Esophagus muscularis mucosa (tissue), 4 donors: ENCODE measurements around the gene ADGRA3. TPM values are rescaled to one million over a fixed set of nuclear protein-coding genes. Genes with fewer than 3 reads are reported as not detected.

Experiments
- DNase-seq: peaks from one replicate; pipeline ENCODE4 v3.0.0-alpha.2; 2017; ENCODE audit errors: extremely low spot score
- H3K27ac ChIP-seq, 4 donors: fragments of 200-600 bp; sonication (generic); replicated peaks in 1 of 4; 1 replicate in 3 of 4; 2 replicates in 1 of 4; pipeline ENCODE4 v1.5.1; 2016 to 2019; ENCODE audit warnings: mild to moderate bottlenecking in 1 of 4
- H3K27me3 ChIP-seq, 4 donors: fragments of 200-600 bp; sonication (generic); one replicate each; pipeline versions ENCODE4 v1.5.1 to v1.6.0; 2016 to 2019
- H3K36me3 ChIP-seq, 4 donors: fragments of 200-600 bp; sonication (generic); one replicate each; pipeline ENCODE4 v1.5.1; 2016 to 2019
- H3K4me1 ChIP-seq, 4 donors: fragments of 200-600 bp; sonication (generic); one replicate each; pipeline ENCODE4 v1.5.1; 2016 to 2019
- H3K4me3 ChIP-seq, 4 donors: fragments of 200-600 bp; sonication (generic); 1 replicate in 2 of 4; 2 replicates in 2 of 4; pipeline ENCODE4 v1.5.1; 2016 to 2019; ENCODE audit warnings: mild to moderate bottlenecking in 4 of 4, moderate library complexity in 1 of 4
- H3K9me3 ChIP-seq, 4 donors: fragments of 200-600 bp; sonication (generic); 1 replicate in 3 of 4; 2 replicates in 1 of 4; pipeline ENCODE4 v1.5.1; 2016 to 2019
- EP300 ChIP-seq: sonication (generic); formaldehyde crosslinking; IDR thresholded peaks from one replicate; pipeline ENCODE4 v1.6.1; 2017; ENCODE audit warnings: antibody characterized with exemption
- POLR2A ChIP-seq: fragments of 450-650 bp; IDR thresholded peaks from one replicate; pipeline ENCODE4 v1.6.1; 2017; ENCODE audit warnings: antibody characterized with exemption, moderate library complexity, mild to moderate bottlenecking, low read depth
- POLR2AphosphoS5 ChIP-seq, 2 donors: sonication (generic); formaldehyde crosslinking; IDR thresholded peaks; one replicate each; pipeline ENCODE4 v1.6.1; 2017; ENCODE audit warnings: antibody characterized with exemption in 2 of 2
- WGBS: methylation state at CpG from one replicate; pipeline ENCODE4 v1.1.5; 2018; 5-methylcytosine and 5-hydroxymethylcytosine counted together
- intact Hi-C: fragments of 100-400 bp; cut with DNase I; formaldehyde crosslinking; loops from one replicate; pipeline ENCODE4 v1.15.1; 2023
- total RNA-seq, 4 donors: library from RNA; depleted of rRNA; stranded (reverse); fragments of >200 nt; gene quantifications; one replicate each; pipeline versions ENCODE4 v1.1.0 to v1.2.1, GENCODE V29; 2016
- TF ChIP-seq, protein P1 (sequence below), 3 experiments: fragments of 200-600 bp in 2 of 3; fragments of 450-650 bp in 1 of 3; sonication (generic) in 2 of 3; IDR thresholded peaks; one replicate each; pipeline ENCODE4 v1.5.1; 2017 to 2019; ENCODE audit warnings: antibody characterized with exemption in 3 of 3, mild to moderate bottlenecking in 2 of 3, moderate library complexity in 1 of 3

The ADGRA3 gene
- total RNA-seq, 4 donors from 2014 or later = 24.9 to 41.0 (median 35.3) TPM

- H3K4me1 ChIP-seq = no peaks in the 10 kb centered on the region
- TF ChIP-seq POLR2AphosphoS5 (IDR thresholded peaks at IDR 0.05) (no peak), EP300 (no peak), POLR2A (no peak)
- TF ChIP-seq, protein P1, sequence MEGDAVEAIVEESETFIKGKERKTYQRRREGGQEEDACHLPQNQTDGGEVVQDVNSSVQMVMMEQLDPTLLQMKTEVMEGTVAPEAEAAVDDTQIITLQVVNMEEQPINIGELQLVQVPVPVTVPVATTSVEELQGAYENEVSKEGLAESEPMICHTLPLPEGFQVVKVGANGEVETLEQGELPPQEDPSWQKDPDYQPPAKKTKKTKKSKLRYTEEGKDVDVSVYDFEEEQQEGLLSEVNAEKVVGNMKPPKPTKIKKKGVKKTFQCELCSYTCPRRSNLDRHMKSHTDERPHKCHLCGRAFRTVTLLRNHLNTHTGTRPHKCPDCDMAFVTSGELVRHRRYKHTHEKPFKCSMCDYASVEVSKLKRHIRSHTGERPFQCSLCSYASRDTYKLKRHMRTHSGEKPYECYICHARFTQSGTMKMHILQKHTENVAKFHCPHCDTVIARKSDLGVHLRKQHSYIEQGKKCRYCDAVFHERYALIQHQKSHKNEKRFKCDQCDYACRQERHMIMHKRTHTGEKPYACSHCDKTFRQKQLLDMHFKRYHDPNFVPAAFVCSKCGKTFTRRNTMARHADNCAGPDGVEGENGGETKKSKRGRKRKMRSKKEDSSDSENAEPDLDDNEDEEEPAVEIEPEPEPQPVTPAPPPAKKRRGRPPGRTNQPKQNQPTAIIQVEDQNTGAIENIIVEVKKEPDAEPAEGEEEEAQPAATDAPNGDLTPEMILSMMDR (IDR thresholded peaks at IDR 0.05) = no peak
- intact Hi-C loops = no loop called here
Measured at GRCh38 chr4:22456291-22456690, 59.6 kb downstream of the ADGRA3 start.

DNA sequence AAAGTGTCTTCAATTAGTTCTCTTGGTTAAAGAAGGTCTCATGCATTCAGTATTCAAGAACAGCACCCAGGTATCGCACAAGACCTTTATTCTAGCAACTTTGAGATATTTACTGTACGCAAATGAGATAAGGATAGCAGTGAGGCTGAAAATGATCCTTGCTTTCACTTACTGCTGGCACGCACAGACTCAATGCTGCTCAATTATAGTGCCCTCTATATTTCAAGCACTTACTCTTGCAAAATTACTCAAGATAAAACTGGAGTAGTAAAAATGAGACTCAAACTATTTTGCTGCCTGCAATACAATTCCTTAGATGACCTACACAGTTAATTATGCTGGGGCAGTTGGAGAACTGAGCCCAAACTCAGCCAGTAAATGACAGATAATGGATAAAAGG is 60.9 kb downstream of the ADGRA3 start:
- intact Hi-C loops = no loop called here
- Histone ChIP-seq H3K27me3 (no peaks in the 10 kb centered on the region), H3K4me3 (no peak overlapping the region), H3K27ac (no peak overlapping the region), H3K4me1 (no peaks in the 10 kb centered on the region), H3K9me3 (no peaks in the 10 kb centered on the region), H3K36me3 (no peaks in the 10 kb centered on the region)
- TF ChIP-seq, protein P1 (IDR thresholded peaks at IDR 0.05) = no peak
- TF ChIP-seq POLR2A = no peak
- TF ChIP-seq POLR2AphosphoS5 (IDR thresholded peaks at IDR 0.05) = no peak
- no peak for TF ChIP-seq EP300
- no peak for DNase-seq
- WGBS = 94% methylated on average over 3 of the region's 3 CpGs

More at GRCh38 chr4:22456291-22456690, 59.6 kb downstream of the ADGRA3 start:
- no peak overlapping the region for H3K27ac ChIP-seq
- H3K27me3 ChIP-seq = no peaks in the 10 kb centered on the region
- H3K36me3 ChIP-seq = no peaks in the 10 kb centered on the region
- DNase-seq = no peak
- H3K4me3 ChIP-seq = no peak overlapping the region
- 90% methylated on average over 3 of the region's 3 CpGs for WGBS
- no peaks in the 10 kb centered on the region for H3K9me3 ChIP-seq

DNA sequence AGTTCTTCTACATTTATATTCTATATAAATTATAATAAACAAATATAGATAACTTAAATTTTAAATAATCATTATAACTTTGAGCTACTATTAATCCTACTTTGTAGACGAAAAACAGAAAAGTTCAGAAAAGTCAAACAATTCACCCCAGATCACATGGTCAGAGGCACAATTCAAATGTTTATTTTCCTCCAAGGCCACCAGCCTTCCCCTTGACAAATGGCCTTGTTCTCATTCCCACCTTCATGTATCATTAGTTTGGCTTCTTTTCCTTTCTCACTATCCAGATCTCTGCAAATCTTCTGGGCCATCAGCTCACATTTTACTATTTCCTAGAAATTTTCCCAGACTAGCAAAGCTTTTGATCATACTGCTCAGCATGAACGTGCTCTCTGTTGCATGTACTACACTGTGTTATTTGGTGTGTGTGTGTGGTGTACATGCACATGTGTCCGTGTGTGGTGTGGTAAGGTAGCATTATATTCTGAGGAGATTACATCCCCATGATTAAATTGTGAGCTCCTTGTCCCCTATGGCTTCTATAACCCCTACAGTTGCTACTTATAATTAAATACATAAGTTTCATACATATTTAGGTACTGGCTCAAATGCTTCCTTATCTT is 61.5 kb downstream of the ADGRA3 start:
- no peak overlapping the region for H3K4me3 ChIP-seq
- no peak overlapping the region for H3K27ac ChIP-seq
- no peaks in the 10 kb centered on the region for H3K4me1 ChIP-seq
- intact Hi-C loops = no loop called here
- H3K9me3 ChIP-seq = no peaks in the 10 kb centered on the region
- 74% methylated on average over 3 of the region's 3 CpGs for WGBS
- TF ChIP-seq POLR2A (no peak), EP300 (no peak), POLR2AphosphoS5 (IDR thresholded peaks at IDR 0.05) (no peak)
- TF ChIP-seq, protein P1 (IDR thresholded peaks at IDR 0.05) = no peak
- no peak for DNase-seq
- no peaks in the 10 kb centered on the region for H3K36me3 ChIP-seq
- H3K27me3 ChIP-seq = no peaks in the 10 kb centered on the region

GRCh38 chr4:22444813-22445212 is 71.1 kb downstream of the ADGRA3 start:
- Histone ChIP-seq H3K27ac (no peak overlapping the region), H3K9me3 (no peaks in the 10 kb centered on the region), H3K27me3 (no peaks in the 10 kb centered on the region), H3K36me3 (peaks cover 0 to 52% (median 15%) of the 10 kb centered on the region in 4 donors), H3K4me1 (no peaks in the 10 kb centered on the region), H3K4me3 (no peak overlapping the region)
- intact Hi-C loops = no loop called here
- 90% methylated on average over 6 of the region's 6 CpGs for WGBS
- no peak for DNase-seq
- TF ChIP-seq, protein P1 (IDR thresholded peaks at IDR 0.05) = no peak
- TF ChIP-seq POLR2AphosphoS5 (IDR thresholded peaks at IDR 0.05) = no peak

- WGBS = 83% methylated on average over 2 of the region's 2 CpGs
- H3K27ac ChIP-seq = no peak overlapping the region
- no peaks in the 10 kb centered on the region for H3K4me1 ChIP-seq
- peaks cover 0 to 52% (median 14%) of the 10 kb centered on the region in 4 donors for H3K36me3 ChIP-seq
- no peaks in the 10 kb centered on the region for H3K9me3 ChIP-seq
- DNase-seq = no peak
- no peaks in the 10 kb centered on the region for H3K27me3 ChIP-seq
- intact Hi-C loops = no loop called here
- no peak overlapping the region for H3K4me3 ChIP-seq
- no peak for TF ChIP-seq POLR2A
- TF ChIP-seq, protein P1 (IDR thresholded peaks at IDR 0.05) = no peak
- TF ChIP-seq POLR2AphosphoS5 (IDR thresholded peaks at IDR 0.05) = no peak
Measured at GRCh38 chr4:22442956-22443355, 72.9 kb downstream of the ADGRA3 start.
